Body of pancreas (tissue), 4 donors: ENCODE measurements around the gene SLC27A1.

Experiments
- CTCF ChIP-seq, 7 experiments: fragments of 450-650 bp in 4 of 7; fragments of 200-600 bp in 3 of 7; sonication (generic) in 3 of 7; IDR thresholded peaks; one replicate each; pipeline ENCODE4 v1.5.1; 2016 to 2019; ENCODE audit warnings: antibody characterized with exemption in 7 of 7
- POLR2A ChIP-seq, 3 donors: fragments of 450-650 bp; IDR thresholded peaks; one replicate each; pipeline ENCODE4 v1.6.1; 2016; ENCODE audit warnings: antibody characterized with exemption in 3 of 3, mild to moderate bottlenecking in 2 of 3

DNA sequence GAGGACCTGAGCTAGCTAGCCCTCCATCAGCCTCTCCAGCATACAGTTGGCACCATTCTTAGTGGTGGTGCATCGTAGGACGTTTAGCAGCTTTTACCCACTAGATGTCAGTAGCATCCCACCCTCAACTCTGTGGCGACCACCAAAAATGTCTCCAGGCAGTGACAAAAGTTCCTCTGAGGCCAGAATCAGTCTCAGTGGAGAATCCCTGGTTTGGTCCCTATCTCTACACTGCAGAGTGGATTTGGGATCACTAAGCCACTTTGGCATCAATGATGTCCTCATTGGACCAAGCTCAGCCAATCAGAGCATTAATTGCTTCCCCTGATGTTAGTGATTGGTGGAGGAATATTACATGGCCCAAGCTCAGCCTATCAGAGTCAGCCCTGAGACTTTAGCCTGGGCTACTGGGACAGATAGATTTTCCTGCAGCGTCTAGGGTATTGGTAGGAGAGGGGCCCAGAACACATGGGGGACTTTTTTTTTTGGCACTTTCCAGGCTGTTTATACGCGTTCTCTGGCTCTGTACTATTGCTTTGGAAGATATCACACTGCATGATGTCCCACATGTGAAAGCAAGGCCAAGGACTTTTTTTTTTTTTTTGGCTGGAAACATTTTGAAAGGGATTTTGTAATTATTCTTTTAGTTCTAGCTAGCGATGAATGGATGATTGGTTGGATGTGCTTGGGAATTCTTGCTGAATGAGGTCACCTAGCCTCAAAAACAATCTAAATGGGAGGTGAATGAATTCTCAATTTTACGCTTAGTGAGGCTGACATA is 28.9 kb upstream of the SLC27A1 start:
- TF ChIP-seq CTCF (IDR thresholded peaks at IDR 0.05), result peak in 6 of 7 experiments; percentile 8 to 51 (median 43)
- TF ChIP-seq POLR2A (IDR thresholded peaks at IDR 0.05), result no peak
